ENCODE data around the gene ZFPL1.

DNA sequence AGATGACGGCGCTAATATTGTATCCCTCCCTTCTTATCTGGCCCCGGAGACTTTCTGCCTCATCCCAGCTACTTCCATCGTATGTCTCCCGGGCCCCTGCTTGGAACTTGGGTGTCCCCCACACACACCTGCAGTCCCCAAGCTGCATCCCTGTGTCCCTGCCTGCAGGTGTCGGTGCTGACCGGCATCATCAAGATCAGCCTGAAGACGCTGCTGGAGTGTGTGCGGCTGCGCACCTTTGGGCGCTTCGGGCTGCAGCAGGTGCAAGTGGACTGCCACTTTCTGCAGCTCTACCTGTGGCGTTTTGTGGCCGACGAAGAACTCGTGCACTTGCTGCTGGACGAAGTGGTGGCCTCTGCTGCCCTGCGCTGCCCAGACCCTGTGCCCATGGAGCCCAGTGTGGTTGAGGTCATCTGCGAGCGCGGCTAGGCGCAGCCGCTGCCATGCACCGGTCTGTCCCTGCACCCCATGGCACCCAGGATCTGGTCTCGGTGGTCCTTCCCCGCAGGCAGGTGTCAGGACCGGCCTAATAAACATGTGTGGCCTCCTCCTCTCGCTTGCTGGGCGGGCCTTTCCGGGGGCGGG, 27.2 kb downstream of the ZFPL1 start:
- TF ChIP-seq, protein P1, sequence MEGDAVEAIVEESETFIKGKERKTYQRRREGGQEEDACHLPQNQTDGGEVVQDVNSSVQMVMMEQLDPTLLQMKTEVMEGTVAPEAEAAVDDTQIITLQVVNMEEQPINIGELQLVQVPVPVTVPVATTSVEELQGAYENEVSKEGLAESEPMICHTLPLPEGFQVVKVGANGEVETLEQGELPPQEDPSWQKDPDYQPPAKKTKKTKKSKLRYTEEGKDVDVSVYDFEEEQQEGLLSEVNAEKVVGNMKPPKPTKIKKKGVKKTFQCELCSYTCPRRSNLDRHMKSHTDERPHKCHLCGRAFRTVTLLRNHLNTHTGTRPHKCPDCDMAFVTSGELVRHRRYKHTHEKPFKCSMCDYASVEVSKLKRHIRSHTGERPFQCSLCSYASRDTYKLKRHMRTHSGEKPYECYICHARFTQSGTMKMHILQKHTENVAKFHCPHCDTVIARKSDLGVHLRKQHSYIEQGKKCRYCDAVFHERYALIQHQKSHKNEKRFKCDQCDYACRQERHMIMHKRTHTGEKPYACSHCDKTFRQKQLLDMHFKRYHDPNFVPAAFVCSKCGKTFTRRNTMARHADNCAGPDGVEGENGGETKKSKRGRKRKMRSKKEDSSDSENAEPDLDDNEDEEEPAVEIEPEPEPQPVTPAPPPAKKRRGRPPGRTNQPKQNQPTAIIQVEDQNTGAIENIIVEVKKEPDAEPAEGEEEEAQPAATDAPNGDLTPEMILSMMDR (IDR thresholded peaks at IDR 0.05): no peak
- no peak for TF ChIP-seq POLR2A (IDR thresholded peaks at IDR 0.05)
